Subcutaneous adipose tissue (tissue), 4 donors: ENCODE data around the gene RBPMS2. TPM values are rescaled to one million over a fixed set of nuclear protein-coding genes. Genes with fewer than 3 reads are reported as not detected.

Experiments used
- CTCF ChIP-seq: fragments of 450-650 bp; IDR thresholded peaks from one replicate; pipeline ENCODE4 v1.5.1; 2016; ENCODE audit warnings: low read depth, mild to moderate bottlenecking, control low read depth, antibody characterized with exemption, moderate library complexity
- total RNA-seq, 4 donors: library from RNA; depleted of rRNA; stranded (reverse); fragments of >200 nt; gene quantifications; one replicate each; pipeline ENCODE4 v1.1.0, GENCODE V29; 2016

Gene RBPMS2
- total RNA-seq, 4 donors from 2014 or later, result 0.98 to 6.4 (median 1.6) TPM

GRCh38 chr15:64749167-64749566 is 26.2 kb downstream of the RBPMS2 start:
- TF ChIP-seq CTCF, result no peak

GRCh38 chr15:64748251-64748650 is 27.1 kb downstream of the RBPMS2 start:
- no peak for TF ChIP-seq CTCF

GRCh38 chr15:64747578-64747977 is 27.8 kb downstream of the RBPMS2 start:
- TF ChIP-seq CTCF, result no peak

- no peak for TF ChIP-seq CTCF
Observed at GRCh38 chr15:64746921-64747320, 28.5 kb downstream of the RBPMS2 start.

GRCh38 chr15:64746356-64746755 is 29.0 kb downstream of the RBPMS2 start:
- no peak for TF ChIP-seq CTCF

DNA sequence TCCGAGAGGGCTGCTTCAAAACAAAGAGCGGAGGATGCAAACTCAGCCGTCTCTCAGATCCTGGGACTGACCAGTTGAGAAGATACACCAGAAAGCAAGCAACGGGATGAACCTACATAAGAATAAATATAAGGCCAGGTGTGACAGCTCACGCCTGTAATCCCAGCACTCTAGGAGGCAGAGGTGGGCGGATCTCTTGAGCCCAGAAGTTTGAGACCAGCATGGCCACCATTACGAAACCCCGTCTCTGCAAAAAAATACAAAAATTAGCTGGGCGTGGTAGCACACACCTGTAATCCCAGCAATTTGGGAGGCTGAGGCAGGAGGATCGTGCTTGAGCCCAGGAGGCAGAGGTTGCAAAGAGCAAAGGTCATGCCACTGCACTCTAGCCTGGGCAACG is 31.7 kb downstream of the RBPMS2 start:
- TF ChIP-seq CTCF, result no peak

- no peak for TF ChIP-seq CTCF
Observed at GRCh38 chr15:64742921-64743320, 32.5 kb downstream of the RBPMS2 start.

DNA sequence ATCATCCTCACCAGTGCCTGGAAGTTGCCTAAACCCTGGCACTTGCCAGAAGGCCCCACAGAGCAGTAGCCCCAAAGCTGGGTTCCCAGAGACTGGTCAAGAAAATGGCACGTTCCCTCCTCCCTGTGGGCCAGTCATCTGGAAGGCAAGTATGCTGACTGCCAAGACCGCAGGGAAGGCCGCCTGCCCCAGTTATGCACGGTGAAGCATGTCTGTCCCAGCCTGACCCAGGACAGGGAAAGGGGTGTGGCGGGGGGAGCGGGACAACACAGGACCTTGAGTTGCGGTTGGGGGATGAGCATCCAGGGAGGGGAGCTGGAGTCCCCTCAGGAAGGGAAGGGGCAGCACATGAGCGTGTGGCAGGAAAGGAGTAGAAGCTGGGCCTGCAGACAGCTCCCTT is 33.0 kb downstream of the RBPMS2 start:
- TF ChIP-seq CTCF, result no peak
